Measurements from ENCODE around the gene GOLGA6D. TPM values are rescaled to one million over a fixed set of nuclear protein-coding genes. Genes with fewer than 3 reads are reported as not detected.
A peak's percentile ranks its signal among the peaks of the same experiment; 100 is the strongest.
"Not testable (repeated sequence)": the region's sequence is repeated elsewhere in the genome, so short reads cannot be mapped to it uniquely, and the experiment has no call there.

Gene GOLGA6D
- total and polyA plus RNA-seq, 2 of the 8 experiments (the other 6 are each of a cell fraction or from before 2014, with no cell fraction given) = 0.27 to 0.69 TPM

DNA sequence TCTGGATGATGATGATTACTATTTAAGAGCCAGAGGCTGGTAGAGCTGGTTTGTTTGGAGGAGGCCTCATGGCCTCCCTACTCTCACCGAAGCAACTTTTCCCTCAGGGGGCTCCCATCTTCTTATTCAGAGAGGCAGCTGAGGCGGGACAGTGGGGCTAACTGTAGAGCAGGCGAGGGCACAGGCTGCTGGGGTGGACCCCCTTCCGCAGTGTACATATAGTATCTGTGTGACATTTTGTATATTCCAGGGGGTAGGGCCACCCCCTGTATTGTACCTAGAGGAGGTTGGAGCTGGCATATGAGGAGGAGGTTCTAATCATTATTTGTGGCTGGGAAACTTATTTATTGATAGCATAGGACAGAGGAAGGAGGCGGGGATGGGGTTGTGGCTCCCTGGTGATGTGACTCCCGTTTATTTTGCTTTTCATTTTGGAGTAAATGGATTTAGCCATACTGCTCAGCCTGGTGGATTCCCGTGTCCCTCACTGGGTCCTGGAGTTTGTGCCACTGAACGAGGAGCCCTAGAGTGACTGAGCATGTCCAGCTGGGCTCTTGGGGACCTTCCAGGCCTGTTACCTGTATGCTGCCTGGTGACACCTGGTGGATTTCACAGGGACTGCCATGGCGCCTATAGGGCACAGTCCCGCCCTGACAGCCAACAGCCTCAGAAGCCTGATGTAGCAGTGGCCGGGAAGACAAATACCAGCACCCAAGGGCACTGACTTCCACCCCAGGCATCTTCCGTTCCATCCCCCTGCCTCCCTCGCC, 16.1 kb downstream of the GOLGA6D start:
- not testable (repeated sequence) for H3K9me3 ChIP-seq (ENCODE audit: insufficient read depth in 2 of 2, low read depth in 1 of 2, low read length in 1 of 2); H3K56ac ChIP-seq (replicated peaks; ENCODE audit: insufficient read length, low read depth, low read length); H3K23ac ChIP-seq (ENCODE audit: insufficient read length); H2BK120ac ChIP-seq (replicated peaks; ENCODE audit: low read depth, low read length); H4K8ac ChIP-seq (ENCODE audit: extremely low read depth, insufficient read depth, low read length); H4K20me1 ChIP-seq (replicated peaks in 1 of 2; ENCODE audit: control insufficient read depth in 1 of 2, insufficient read depth in 2 of 2, low read length in 2 of 2); H2AK5ac ChIP-seq (ENCODE audit: low read depth, low read length); H2AFZ ChIP-seq (ENCODE audit: low read length); H3K23me2 ChIP-seq (ENCODE audit: low read depth, low read length); H3K79me2 ChIP-seq (ENCODE audit: control insufficient read depth in 1 of 2, insufficient read depth in 2 of 2, low read length in 2 of 2); H3K4ac ChIP-seq (replicated peaks; ENCODE audit: insufficient read length, low read depth, low read length); DNase-seq (ENCODE audit: low read depth in 1 of 2, low spot score in 2 of 2); H3K4me3 ChIP-seq (ENCODE audit: extremely low read depth in 1 of 4, insufficient read depth in 2 of 4, low read depth in 3 of 4, low read length in 4 of 4); H3K27ac ChIP-seq (ENCODE audit: low read depth, low read length); H3K4me2 ChIP-seq (ENCODE audit: insufficient read depth in 1 of 2, low read depth in 2 of 2, low read length in 2 of 2); H3K18ac ChIP-seq (ENCODE audit: extremely low read depth, low read length); H3K27me3 ChIP-seq (replicated peaks in 1 of 4; ENCODE audit: control insufficient read depth in 3 of 4, extremely low read depth in 1 of 4, insufficient read depth in 3 of 4, low read length in 3 of 4); H3K4me1 ChIP-seq (replicated peaks in 1 of 4; ENCODE audit: control insufficient read depth in 3 of 4, insufficient read depth in 4 of 4, low read length in 3 of 4); H3K14ac ChIP-seq (ENCODE audit: insufficient read length); H3K79me1 ChIP-seq (ENCODE audit: low read depth, low read length); H2BK12ac ChIP-seq (ENCODE audit: low read depth, low read length); H2BK5ac ChIP-seq (ENCODE audit: low read depth, low read length); H4K91ac ChIP-seq (replicated peaks; ENCODE audit: insufficient read length, low read length); FAIRE-seq; H2BK20ac ChIP-seq (ENCODE audit: low read length); H3K9ac ChIP-seq (replicated peaks in 1 of 4; ENCODE audit: extremely low read depth in 1 of 4, low read depth in 3 of 4, low read length in 3 of 4); H3K36me3 ChIP-seq (ENCODE audit: control insufficient read depth in 2 of 4, insufficient read depth in 4 of 4, low read length in 3 of 4); H2BK15ac ChIP-seq (ENCODE audit: low read length); H4K5ac ChIP-seq (ENCODE audit: insufficient read length, low read depth, low read length)
- POLR2A ChIA-PET (ENCODE audit: partially characterized antibody) = interaction anchor here (0.6 kb wide), 1 partner anchor 355 kb away, joined by 3 read pairs; no protein-coding TSS in a partner anchor
- WGBS, 2 experiments (ENCODE audit: extremely low coverage in 1 of 2, insufficient coverage in 1 of 2, insufficient read length in 1 of 2, insufficient replicate concordance in 2 of 2, low coverage in 1 of 2, low lambda C conversion rate in 2 of 2, missing lambda C conversion rate in 1 of 2) = 47% methylated on average over 5 of the region's 13 CpGs; no CpG with 5 or more reads in 1 of the 2 experiments
- 0 out of 4 replicates have a peak, but pooled peaks of 1 of the 2 experiments have one; percentile 6 for TF ChIP-seq RAD21 (IDR thresholded peaks at IDR 0.05 in 1 of 2, conservative IDR thresholded peaks at IDR 0.05 in 1 of 2; ENCODE audit: low read depth in 2 of 2, low read length in 2 of 2)
- CTCF ChIA-PET (ENCODE audit: partially characterized antibody) = interaction anchor here (0.6 to 1.8 kb wide), 3 partner anchors 10 to 269 kb away, joined by 3 to 7 read pairs (median 5); no protein-coding TSS in a partner anchor

Data from H1 (cell line).